Endothelial cell (in vitro differentiated cells): ENCODE measurements around the gene BAZ1B. TPM values are rescaled to one million over a fixed set of nuclear protein-coding genes. Genes with fewer than 3 reads are reported as not detected.
A peak's percentile ranks its signal among the peaks of the same experiment; 100 is the strongest.
"Not testable (repeated sequence)": the region's sequence is repeated elsewhere in the genome, so short reads cannot be mapped to it uniquely, and the experiment has no call there.

Experiments used
- DNase-seq: peaks from one replicate; pipeline ENCODE4 v3.0.0; 2021; ENCODE audit warnings: low spot score
- H3K27ac Mint-ChIP-seq: one replicate; pipeline ENCODE4 v1.8.0; 2021; ENCODE audit warnings: mixed read lengths, inconsistent platforms; ENCODE audit not compliant: unreplicated experiment
- H3K27me3 Mint-ChIP-seq: one replicate; pipeline ENCODE4 v1.8.0; 2021; ENCODE audit warnings: mild to moderate bottlenecking, moderate library complexity, mixed read lengths, inconsistent platforms; ENCODE audit not compliant: unreplicated experiment
- H3K36me3 Mint-ChIP-seq: one replicate; pipeline ENCODE4 v1.8.0; 2021; ENCODE audit warnings: mild to moderate bottlenecking, low read depth, mixed read lengths, inconsistent platforms; ENCODE audit not compliant: unreplicated experiment
- H3K4me1 Mint-ChIP-seq: one replicate; pipeline ENCODE4 v1.8.0; 2021; ENCODE audit warnings: mild to moderate bottlenecking, mixed read lengths, inconsistent platforms; ENCODE audit not compliant: unreplicated experiment
- H3K4me3 Mint-ChIP-seq: one replicate; pipeline ENCODE4 v1.8.0; 2021; ENCODE audit warnings: mild to moderate bottlenecking, mixed read lengths, inconsistent platforms; ENCODE audit not compliant: unreplicated experiment
- H3K9me3 Mint-ChIP-seq: one replicate; pipeline ENCODE4 v1.8.0; 2021; ENCODE audit warnings: mixed read lengths, inconsistent platforms; ENCODE audit not compliant: unreplicated experiment
- total RNA-seq: library from RNA; stranded (reverse); fragmentation: NEBNext Ultra II Directional; extraction: Animal tissue kit (Norgen Biotek cat#: 25700); gene quantifications from one replicate; pipeline ENCODE4 v1.2.1, GENCODE V29; 2021; ENCODE audit not compliant: unreplicated experiment
- TF ChIP-seq, protein P1 (sequence below): fragments of 200-600 bp; sonication (generic); IDR thresholded peaks from one replicate; pipeline ENCODE4 v1.5.0; 2021; ENCODE audit warnings: antibody characterized with exemption; ENCODE audit not compliant: unreplicated experiment

The BAZ1B gene
- total RNA-seq, 1 donor from 2014 or later = 56.5 TPM

DNA sequence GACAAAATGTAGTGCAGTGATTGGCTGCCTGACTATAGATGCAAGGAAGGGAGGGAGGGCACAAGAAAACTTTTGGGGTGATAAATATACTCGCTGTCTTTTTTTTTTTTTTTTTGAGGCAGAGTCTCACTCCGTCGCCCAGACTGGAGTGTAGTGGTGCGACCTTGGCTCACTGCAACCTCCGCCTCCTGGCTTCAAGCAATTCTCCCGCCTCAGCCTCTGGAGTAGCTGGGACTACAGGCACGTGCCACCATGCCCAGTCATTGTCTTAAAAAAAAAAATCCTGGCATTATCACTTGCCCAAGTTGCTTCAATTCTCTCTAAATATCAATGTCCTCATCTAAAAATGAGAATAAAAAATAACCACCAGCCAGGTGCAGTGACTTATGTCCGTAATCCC lies 96.1 kb downstream of the BAZ1B start:
- H3K36me3 Mint-ChIP-seq = no peaks in the 10 kb centered on the region
- TF ChIP-seq, protein P1, sequence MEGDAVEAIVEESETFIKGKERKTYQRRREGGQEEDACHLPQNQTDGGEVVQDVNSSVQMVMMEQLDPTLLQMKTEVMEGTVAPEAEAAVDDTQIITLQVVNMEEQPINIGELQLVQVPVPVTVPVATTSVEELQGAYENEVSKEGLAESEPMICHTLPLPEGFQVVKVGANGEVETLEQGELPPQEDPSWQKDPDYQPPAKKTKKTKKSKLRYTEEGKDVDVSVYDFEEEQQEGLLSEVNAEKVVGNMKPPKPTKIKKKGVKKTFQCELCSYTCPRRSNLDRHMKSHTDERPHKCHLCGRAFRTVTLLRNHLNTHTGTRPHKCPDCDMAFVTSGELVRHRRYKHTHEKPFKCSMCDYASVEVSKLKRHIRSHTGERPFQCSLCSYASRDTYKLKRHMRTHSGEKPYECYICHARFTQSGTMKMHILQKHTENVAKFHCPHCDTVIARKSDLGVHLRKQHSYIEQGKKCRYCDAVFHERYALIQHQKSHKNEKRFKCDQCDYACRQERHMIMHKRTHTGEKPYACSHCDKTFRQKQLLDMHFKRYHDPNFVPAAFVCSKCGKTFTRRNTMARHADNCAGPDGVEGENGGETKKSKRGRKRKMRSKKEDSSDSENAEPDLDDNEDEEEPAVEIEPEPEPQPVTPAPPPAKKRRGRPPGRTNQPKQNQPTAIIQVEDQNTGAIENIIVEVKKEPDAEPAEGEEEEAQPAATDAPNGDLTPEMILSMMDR = no peak
- H3K4me3 Mint-ChIP-seq = no peak overlapping the region
- H3K27ac Mint-ChIP-seq = peak overlapping the region; percentile 24
- peaks cover 5% of the 10 kb centered on the region for H3K4me1 Mint-ChIP-seq
- DNase-seq = no peak
- no peaks in the 10 kb centered on the region for H3K9me3 Mint-ChIP-seq
- H3K27me3 Mint-ChIP-seq = peaks cover 2% of the 10 kb centered on the region

DNA sequence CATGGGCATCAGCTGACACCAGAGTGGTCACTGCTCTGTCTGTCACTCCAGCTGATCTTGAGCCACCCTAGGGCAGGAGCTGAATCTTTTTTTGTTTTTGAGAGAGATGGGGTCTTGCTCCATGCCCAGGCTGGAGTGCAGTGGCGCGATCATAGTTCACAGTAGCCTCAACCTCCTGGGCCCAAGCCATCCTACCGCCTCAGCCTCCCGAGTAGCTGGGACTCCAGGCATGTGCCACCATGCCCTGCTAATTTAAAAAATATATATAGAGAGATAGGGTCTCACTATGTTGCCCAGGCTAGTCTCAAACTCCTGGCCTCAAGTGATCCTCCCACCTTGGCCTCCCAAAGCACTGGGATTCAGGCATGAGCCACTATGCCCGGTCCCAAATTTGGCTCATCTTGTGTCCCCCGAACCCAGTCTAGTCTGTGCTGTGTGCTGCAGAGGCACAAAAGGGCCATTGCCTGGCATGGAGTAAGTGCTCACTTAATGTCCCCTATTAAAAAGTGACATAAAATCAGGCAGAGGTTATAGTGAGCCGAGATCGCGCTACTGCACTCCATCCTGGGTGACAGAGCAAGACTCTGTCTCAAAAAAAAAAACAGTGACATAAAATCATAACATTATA lies 96.6 kb downstream of the BAZ1B start:
- Mint-ChIP-seq H3K4me1 (peaks cover 8% of the 10 kb centered on the region), H3K36me3 (no peaks in the 10 kb centered on the region), H3K4me3 (no peak overlapping the region), H3K27me3 (peaks cover 6% of the 10 kb centered on the region), H3K9me3 (no peaks in the 10 kb centered on the region), H3K27ac (no peak overlapping the region)
- no peak for DNase-seq
- TF ChIP-seq, protein P1 = no peak

DNA sequence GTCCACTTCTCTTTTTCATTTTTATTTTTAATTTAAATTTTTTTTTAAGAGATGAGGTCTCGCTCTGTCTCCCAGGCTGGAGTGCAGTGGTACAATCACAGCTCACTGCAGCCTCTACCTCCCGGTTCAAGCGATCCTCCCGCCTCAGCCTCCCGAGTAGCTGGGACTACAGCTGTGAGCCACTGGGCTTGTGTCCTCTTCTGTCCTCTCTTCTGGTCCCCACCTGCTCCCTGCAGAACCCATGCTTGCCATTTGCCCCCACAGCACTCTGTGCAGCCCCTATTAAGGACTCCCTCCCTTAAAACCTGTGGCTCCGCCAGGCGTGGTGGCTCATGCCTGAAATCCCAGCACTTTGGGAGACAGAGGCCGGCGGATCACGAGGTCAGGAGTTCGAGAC lies 97.6 kb downstream of the BAZ1B start:
- Mint-ChIP-seq H3K36me3 (no peaks in the 10 kb centered on the region), H3K4me1 (peaks cover 14% of the 10 kb centered on the region), H3K27ac (no peak overlapping the region), H3K9me3 (no peaks in the 10 kb centered on the region), H3K27me3 (peaks cover 8% of the 10 kb centered on the region), H3K4me3 (no peak overlapping the region)
- TF ChIP-seq, protein P1 = no peak
- DNase-seq = no peak

DNA sequence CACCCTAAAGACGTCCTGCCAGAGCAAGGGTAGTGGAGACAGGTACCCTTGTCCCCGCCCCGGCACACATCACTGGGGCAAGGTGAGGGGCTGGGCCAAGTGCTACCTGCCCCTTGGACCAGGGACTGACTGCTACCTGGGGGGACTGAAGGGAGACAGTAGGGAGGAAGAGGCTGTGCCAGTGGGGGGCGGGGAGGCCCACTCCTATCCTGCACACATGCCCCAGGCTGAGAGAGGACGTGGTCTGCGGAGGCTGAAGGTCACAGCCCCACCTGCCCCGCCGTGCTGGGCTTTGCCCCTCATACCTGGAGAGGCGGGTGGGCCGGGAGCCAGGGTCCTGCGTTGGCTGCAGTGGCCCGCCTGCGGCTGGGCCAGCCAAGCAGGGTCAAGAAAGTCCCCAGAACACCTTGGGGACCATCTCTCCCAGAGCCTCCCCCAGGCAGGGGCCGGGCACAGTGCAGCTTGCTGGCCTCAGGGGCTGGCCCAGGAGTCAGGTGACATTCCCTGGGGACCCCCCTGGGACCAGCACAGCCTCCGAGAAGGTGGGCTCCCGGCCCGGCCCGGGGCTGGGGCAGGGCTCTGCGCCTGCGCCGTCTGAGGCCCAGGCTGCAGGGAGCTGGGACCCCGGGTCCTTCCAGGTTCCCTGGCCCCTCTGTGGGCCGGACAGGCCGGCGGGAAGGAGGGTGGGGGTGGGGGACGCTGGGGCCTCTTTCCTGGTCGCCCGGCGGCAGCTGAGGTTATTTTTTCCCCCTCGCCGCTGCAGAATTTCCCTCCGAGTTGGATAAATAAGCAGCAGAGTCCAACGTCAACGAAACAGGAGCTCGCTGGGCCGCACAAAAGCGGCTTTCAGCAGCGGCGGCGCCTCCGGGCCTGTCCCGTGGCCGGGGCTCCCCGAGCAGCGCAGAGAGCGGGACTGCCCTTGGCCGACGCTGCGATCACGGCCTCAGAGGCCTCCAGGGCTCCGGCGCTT lies 98.3 kb downstream of the BAZ1B start:
- Mint-ChIP-seq H3K4me1 (peaks cover 14% of the 10 kb centered on the region), H3K4me3 (no peak overlapping the region), H3K27ac (no peak overlapping the region), H3K9me3 (no peaks in the 10 kb centered on the region), H3K36me3 (no peaks in the 10 kb centered on the region), H3K27me3 (peaks cover 8% of the 10 kb centered on the region)
- TF ChIP-seq, protein P1 = no peak
- DNase-seq = no peak

DNA sequence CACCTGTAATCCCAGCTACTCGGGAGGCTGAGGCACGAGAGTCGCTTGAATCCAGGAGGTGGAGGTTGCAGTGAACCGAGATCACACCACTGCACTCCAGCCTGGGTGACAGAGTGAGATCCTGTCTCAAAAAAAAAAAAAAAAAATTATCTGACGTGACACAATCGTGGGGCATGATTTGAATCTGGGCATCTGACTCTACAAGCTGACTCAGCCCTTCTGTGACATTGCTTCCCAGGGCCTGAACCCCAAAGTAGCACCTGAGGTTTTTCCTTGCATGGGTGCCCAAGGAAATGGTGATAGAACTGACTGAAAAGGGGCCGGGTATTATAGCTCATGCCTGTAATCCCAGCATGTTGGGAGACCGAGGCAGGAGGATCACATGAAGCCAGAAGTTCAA lies 101.5 kb downstream of the BAZ1B start:
- H3K9me3 Mint-ChIP-seq, H3K27ac Mint-ChIP-seq, H3K27me3 Mint-ChIP-seq, H3K36me3 Mint-ChIP-seq, DNase-seq: not testable (repeated sequence)
- H3K4me3 Mint-ChIP-seq = peak overlapping the region; percentile 25
- peaks cover 17% of the 10 kb centered on the region for H3K4me1 Mint-ChIP-seq

DNA sequence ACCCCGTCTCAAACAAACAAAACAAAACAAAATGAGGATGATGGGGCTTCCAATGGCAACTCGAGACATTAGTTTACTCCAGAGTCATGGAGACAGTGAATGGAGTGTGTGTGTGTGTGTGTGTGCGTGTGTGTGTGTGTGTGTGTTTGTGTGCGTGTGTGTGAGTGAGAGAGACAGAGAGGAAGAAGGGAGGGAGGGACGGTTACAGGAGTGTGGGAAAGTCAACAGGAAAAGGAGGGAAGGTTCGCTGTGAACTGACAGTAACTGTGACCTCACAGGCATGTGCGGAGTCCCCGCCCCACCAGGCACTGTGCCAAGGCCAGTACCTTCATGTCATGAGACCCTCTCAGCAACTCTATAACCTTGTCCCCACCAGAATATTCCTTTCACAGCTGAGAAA lies 102.1 kb downstream of the BAZ1B start:
- Mint-ChIP-seq H3K27ac (peak overlapping the region; percentile 61), H3K4me1 (peaks cover 17% of the 10 kb centered on the region), H3K4me3 (peak overlapping the region; percentile 17)
- H3K36me3 Mint-ChIP-seq, H3K9me3 Mint-ChIP-seq, H3K27me3 Mint-ChIP-seq, DNase-seq: not testable (repeated sequence)
